ENCODE results near the gene EXOSC10.
A peak's percentile ranks its signal among the peaks of the same experiment; 100 is the strongest.
"Not testable (repeated sequence)": the region's sequence is repeated elsewhere in the genome, so short reads cannot be mapped to it uniquely, and the experiment has no call there.

EXOSC10 gene

DNA sequence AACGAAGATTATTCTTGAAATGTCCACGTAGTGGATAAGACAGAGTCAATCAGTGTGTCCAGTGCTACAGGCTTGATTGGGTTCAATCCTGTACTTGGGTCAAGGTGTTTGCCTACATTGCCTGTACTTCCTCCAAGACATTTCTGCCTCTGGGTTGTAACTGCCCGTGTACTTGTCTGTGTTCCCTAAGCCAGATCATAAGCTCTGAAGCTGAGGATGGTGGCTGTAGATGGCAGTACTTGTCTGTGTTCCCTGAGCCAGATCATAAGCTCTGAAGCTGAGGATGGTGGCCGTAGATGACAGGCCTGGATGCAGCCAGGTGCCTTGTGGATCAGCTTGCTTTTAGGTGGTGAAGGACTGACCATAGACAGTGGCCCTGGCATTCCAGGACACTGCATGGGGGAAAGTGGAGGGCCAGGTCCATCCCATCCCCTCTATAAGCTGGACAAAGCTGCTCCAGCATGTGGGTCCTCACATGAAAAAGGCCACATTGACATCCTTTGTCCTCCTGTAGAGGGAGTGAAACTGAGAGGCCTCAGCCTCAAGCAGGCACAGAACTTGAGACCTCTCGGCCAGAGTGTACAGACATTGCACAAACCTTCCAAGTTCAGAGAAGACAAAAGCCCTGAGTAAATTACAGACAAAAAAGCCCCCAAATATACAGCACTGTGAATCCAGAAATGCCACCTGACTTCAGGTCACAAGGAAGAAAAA lies 37.9 kb downstream of the EXOSC10 start:
- DNase-seq (ENCODE audit: low read depth), result no peak

- DNase-seq (ENCODE audit: low read depth), result peak; percentile 20
Measured at GRCh38 chr1:11059968-11060830, 39.5 kb downstream of the EXOSC10 start, which contains the start of gene SRM. Gene SRM, minus strand, starts transcription at chr1:11060018. Its CDS starts 75 bp downstream, at chr1:11059943.

- DNase-seq (ENCODE audit: low read depth), result no peak
Measured at GRCh38 chr1:11059155-11059967, 40.3 kb downstream of the EXOSC10 start.

- no peak for DNase-seq (ENCODE audit: low read depth)
Measured at GRCh38 chr1:11058595-11059154, 41.0 kb downstream of the EXOSC10 start.

GRCh38 chr1:11058026-11058425 lies 41.6 kb downstream of the EXOSC10 start:
- DNase-seq (ENCODE audit: low read depth), result no peak

DNA sequence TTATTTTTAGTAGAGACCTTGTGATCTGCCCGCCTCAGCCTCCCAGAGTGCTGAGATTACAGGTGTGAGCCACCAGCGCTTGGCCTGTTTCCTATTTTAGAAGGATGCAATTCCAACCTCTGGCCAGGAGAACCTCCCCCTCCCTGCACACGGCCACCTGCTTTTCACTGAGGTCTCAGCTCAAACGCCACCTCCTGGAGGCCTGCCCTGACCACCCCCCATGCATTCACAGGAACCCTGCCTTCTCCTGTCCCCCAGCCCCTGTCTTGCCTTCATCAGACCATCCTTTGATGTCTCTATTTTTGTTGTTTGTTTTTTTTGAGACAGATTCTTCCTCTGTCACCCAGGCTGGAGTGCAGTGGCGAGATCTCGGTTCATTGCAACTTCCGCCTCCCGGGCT lies 42.2 kb downstream of the EXOSC10 start:
- no peak for DNase-seq (ENCODE audit: low read depth)

DNA sequence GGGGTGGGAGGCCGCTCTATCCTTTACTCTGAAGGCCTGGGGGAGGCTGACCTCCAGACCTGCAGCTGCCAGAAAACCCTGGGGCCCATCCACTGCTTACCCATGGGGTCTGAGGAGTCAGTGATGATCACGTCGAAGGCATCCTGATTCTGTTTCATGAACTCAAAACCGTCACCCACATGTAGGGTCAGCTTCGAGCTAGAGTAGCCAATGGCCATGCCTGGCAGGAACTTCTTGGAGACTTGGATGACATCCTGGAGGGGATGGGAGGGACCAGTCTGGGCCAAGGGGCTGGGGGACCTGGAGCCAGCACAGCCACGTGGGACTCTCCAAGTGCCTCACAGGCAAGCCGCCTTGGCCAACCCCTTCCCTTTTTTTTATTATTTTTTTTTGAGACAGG lies 43.2 kb downstream of the EXOSC10 start:
- DNase-seq (ENCODE audit: low read depth), result no peak

DNA sequence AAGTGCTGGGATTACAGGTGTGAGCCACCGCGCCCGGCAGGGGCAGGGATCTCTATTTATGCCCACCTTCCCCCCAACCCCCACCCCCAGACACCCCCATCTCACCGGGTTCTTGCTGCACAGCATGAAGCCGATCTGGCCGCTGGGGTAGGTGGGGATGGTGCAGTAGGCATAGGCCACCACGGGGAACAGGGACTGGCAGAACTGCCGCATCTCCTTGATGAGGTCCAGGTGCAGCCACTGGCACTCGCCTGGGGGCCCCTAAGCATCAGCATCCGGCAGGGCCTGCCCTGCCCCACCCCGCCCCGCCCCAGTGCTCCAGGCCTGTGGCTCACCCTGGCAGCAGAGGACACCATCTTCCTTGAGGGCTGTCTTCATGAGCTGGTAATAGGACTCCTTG lies 44.0 kb downstream of the EXOSC10 start:
- DNase-seq (ENCODE audit: low read depth), result no peak

- DNase-seq (ENCODE audit: low read depth), result no peak
Measured at GRCh38 chr1:11054666-11055065, 45.0 kb downstream of the EXOSC10 start.

DNA sequence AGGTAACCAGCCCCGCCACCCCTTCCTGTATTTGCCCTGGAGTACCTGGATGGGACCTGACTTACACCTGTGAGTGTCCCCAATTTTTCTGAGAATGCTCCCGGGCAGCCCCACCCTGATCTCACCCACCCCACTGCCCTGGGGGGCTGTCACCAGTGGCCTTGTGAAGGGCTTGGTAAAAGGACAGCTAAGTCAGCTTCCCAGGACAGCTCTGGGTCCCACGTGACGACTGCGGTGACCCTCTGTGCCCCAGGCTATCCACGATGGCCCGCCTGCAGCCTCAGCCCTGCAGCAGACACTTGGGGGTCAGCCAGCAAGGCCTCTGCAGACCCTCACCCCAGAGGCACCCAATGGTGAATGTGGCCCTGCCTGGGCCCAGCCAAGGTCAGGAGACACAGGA lies 45.5 kb downstream of the EXOSC10 start:
- no peak for DNase-seq (ENCODE audit: low read depth)

DNA sequence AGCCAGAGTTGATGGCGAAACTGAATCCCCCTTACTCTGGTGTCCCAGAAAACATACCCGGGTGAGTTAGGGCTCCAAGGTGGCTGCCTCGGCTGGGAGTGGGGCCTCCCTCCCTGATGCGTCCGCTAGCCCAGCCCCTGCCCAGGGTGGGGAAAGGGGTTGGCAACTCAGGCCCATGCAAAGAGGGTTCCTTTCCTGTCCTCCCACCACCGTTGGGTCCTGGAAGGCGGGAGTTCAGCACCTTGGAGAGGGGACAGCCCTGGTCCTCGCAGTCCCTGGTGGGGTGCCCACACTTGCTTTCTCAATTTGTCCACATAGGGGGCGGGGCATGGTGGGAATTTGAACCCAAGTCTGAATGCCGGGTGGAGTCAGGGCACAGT lies 45.9 kb downstream of the EXOSC10 start:
- no peak for DNase-seq (ENCODE audit: low read depth)

- DNase-seq (ENCODE audit: low read depth), result no peak
Measured at GRCh38 chr1:11052839-11053757, 46.6 kb downstream of the EXOSC10 start.

- no peak for DNase-seq (ENCODE audit: low read depth)
Measured at GRCh38 chr1:11051781-11052511, 47.7 kb downstream of the EXOSC10 start.

DNA sequence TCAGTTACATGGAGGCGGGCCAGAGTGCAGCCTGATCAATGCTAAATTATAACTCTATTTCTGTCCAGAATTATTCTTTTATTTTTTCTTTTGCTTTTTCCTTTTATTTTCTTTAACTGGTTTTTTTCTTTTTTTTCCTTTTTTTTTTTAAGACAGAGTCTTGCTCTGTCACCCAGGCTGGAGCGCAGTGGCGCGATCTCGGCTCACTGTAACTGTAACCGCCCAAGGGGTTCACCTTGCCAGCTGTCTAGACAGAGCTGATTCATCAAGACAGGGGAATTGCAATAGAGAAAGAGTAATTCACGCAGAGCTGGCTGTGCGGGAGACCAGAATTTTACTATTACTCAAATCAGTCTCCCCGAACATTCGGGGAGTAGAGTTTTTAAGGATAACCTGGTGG lies 48.5 kb downstream of the EXOSC10 start:
- not testable (repeated sequence) for DNase-seq (ENCODE audit: low read depth)

DNA sequence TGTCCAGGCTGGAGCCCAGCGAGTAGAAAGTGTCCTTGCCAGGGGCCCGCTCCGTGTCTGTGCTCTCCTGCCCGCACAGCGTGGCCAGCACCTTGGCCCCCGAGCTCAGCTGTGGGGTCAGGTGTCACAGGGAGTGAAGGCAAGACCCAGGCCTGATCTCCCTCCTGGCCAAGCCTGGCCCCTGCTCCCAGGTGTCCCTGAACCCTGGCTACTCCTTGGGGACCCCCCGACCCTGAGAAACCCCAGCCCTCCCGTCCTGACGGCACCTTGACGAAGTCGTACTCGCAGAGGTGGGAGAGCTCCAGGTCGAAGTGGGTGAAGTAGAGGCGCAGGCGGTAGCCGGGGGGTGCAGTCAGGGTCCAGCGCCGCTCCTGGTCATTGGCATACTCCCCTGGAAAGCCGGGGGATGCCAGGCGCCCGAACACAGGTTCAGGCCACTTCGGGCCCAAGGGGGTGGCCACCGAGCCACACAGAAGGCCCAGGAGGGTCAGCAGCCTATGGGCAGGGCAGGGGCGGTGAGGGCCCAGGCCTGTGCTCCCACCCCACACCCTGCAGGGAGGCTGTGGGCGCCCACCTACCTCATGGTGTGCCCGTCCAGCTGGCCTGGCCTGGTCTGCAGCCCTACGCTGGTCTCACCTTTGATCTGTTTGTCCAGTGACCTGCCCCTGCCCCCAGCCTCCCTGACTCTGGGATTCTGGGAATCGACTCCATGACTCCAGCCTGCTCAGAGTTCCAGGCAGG lies 52.9 kb downstream of the EXOSC10 start, which contains the start of gene MASP2:
Gene MASP2, minus strand, starts transcription at position 615 of the 741 bp plus-strand sequence. Its CDS starts 32 bp downstream, at position 583.
- DNase-seq (ENCODE audit: low read depth), result no peak

GRCh38 chr1:11046270-11046566 lies 53.5 kb downstream of the EXOSC10 start:
- no peak for DNase-seq (ENCODE audit: low read depth)

DNA sequence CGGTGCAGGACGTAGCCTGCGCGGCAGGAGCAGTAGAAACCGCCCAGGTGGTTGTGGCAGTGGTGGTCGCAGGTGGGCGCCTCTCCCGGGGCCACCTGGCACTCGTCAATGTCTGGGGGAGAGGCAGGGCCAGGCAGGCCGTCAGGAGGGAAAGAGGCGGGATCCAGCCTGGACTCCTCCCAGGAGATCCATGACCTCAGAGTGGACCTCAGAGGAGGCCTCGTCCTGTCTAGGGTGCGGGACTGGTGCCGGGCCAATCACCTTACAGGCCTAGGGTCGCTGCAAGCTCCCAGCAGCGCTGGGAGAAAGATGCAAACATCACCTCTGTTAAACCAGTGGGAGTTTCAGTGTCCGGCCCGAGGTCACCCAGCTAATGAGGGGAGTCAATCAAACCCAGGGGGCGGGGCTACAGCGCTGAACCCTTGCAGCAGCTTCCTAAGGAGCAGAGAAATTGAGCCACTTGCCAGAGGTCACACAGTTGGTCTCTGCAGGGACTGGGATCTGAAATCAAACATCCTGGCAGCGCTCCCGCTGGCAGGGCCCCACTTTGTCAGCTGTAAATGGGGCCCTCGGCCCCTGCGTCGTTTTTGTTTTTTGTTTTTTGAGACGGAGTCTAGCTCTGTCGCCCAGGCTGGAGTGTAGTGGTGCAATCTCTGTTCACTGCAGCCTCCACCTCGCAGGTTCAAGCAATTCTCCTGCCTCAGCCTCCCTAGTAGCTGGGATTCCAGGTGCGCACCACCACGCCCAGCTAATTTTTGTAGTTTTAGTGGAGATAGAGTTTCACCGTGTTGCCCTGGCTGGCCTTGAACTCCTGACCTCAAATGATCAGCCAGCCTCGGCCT lies 54.0 kb downstream of the EXOSC10 start:
- DNase-seq (ENCODE audit: low read depth), result no peak

- DNase-seq (ENCODE audit: low read depth), result no peak
Measured at GRCh38 chr1:11044849-11045427, 54.7 kb downstream of the EXOSC10 start.
